ENCODE results near the gene CD34.

The CD34 gene

GRCh38 chr1:207833956-207834660, 76.8 kb downstream of the CD34 start:
- no peak for DNase-seq (ENCODE audit: low read depth, low spot score)

- no peak for DNase-seq (ENCODE audit: low read depth, low spot score)
Observed at GRCh38 chr1:207833381-207833780, 77.5 kb downstream of the CD34 start.

GRCh38 chr1:207832796-207833195, 78.1 kb downstream of the CD34 start:
- no peak for DNase-seq (ENCODE audit: low read depth, low spot score)

GRCh38 chr1:207831517-207832327, 79.2 kb downstream of the CD34 start:
- DNase-seq (ENCODE audit: low read depth, low spot score), result no peak
